NCI-H345 (cell line): ENCODE results near the gene MACF1.
"Not testable (repeated sequence)": the region's sequence is repeated elsewhere in the genome, so short reads cannot be mapped to it uniquely, and the experiment has no call there.

ENCODE experiments used
- DNase-seq: peaks from one replicate; lab custom pipeline; 2025; lab: John Stamatoyannopoulos, UW

Gene MACF1

DNA sequence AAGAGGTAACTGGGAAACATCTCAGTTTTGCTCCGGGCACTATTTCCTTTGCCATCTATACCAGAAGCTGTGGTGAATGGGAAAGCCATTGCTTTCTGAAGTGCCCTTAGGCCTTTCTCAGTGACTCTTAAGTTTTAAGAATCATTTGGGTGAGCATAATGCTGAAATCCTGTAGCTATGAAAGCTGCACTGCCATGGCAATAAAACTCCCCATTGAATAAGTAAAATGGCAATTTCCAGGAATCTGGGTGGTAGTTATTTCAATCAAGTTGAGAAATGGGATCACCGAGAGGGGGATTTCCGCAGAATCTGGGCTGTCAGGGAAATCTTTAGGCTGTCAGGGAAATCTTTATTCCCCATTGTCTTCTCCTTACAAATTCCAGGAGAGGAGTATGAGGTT is 26.8 kb upstream of the MACF1 start:
- no peak for DNase-seq

DNA sequence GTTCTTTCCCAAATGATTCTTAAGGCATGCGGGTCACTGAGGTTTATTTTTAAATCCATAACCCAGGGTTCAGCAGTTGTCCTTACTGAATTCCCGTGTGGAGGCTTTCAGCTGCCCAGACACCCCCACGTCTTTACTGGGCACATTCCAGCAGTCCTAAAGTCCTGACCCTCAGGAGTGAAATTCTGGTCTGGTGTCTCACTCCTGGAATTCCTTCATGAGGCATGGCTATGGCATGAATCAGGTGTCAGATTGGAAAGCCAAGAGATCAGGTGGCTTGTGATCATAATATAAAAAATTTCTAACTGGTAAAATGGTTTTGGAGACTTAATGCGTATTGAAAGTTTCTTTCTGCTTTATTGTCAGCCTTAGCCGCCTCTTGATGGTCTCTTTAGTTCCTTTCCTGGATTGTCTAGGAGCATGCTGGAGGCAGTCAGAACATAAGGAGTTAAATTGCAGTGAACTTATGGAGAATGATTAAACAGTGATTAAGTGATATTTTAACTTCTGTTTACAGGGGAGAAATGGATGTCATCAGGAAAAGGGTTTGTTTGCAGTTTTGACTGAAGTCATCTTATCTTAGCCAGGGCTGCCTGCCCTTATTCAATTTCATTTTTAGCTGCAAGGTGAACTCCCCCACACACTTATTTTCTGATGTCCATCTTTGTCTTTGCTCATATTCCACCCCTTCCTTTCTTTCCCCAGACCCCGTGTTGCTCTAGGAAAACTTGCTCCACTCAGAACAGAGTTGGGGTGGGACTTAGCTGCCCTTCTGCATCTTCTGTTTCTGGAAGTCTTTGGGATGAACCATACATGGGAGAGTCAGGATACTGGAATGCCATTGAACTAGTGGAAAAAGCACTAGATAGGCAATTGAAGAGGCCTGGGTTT is 25.7 kb upstream of the MACF1 start:
- DNase-seq = no peak

DNA sequence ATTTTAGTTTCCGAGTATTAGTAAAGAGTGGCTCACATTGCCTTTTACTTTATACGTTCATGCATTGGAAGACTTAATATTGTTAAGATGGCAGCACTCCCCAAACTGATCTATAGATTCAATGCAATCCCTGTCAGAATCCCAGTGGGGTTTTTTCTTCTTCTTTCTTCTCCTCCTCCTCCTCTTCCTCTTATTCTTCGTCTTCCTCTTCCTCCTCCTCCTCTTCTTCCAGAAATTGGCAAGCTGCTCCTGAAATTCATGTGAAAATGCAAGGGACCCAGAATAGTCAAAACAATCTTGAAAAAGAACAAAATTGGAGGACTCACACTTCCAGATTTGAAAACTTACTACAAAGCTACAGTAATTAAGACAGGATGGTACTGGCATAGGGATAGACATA is 23.2 kb upstream of the MACF1 start:
- no peak for DNase-seq

DNA sequence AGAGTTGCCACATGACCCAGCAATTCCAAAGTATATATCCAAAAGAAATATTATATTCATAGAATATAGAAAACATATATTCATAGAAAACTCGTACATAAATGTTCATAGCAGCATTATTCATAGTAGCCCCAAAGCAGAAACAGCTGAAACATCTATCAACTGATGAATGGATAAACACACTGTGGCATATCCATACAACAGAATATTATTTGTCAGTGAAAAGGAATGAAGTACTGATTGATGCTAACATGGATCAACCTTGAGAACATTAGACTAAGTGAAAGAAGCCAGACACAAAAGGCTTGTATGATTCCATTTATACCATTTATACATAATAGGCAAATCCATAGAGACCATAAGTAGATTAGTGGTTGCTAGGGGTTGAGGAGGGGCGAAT is 21.7 kb upstream of the MACF1 start:
- no peak for DNase-seq

DNA sequence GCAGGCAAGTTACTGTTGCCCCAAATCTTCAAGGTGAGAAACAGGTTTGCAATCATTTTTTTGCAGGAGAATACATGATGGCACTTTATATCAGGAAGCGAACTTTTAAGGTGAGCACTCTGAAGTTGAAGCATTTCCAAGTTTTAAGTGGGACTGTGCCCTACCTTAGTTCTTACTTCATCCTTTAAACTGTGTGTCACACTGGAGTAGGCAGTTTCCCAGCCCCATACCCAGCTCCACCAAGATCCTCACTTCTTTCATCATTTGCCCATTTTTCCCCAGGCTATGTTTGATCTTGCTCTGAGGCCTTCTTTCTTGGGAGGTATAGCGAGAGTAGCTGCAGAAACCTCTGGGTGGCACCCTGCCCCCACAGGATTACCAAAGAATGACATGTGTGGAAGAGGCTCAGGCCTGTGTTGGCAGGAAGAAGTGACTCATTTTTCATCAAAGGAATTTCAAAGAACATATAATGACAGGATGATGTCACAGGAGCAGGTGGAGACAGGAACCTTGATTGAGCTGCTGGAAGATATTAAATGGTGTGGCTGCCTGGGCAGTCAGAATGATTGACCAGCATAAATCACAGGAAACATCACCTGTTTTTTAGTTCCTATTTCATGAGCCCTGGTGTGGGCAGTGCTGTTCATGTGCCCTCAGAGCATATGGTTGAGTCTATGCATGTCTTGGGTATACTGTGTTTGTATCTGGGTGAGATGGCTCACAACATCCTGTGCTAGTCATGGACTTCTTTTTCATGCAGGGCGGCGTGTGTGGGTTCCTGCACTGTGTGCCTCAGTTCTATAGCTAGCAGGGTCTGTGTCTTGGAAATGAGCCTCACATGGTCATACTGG is 20.8 kb upstream of the MACF1 start:
- peak; percentile 38 for DNase-seq

DNA sequence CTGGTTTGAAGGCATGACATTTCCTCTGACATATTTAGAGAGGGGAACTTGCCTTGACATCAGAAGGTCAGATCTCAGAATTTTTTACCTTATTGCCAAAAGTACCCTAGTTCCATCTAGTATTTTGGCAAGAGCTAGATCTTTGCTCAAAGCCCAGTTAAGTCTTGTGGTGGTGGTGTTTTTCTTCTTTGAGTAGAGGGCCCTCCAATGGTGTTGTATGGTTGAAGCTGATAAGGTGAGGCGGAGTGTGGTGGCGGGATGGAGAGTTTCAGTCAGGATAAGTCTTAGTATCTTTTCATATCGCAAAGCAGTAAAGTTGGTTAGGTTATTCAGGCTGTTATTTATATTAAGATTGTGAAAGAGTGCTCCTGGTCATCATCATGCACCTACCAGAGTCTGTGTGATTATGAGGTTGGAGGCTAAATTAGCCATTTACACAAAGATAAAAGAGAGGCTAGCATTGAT is 20.1 kb upstream of the MACF1 start:
- no peak for DNase-seq

DNA sequence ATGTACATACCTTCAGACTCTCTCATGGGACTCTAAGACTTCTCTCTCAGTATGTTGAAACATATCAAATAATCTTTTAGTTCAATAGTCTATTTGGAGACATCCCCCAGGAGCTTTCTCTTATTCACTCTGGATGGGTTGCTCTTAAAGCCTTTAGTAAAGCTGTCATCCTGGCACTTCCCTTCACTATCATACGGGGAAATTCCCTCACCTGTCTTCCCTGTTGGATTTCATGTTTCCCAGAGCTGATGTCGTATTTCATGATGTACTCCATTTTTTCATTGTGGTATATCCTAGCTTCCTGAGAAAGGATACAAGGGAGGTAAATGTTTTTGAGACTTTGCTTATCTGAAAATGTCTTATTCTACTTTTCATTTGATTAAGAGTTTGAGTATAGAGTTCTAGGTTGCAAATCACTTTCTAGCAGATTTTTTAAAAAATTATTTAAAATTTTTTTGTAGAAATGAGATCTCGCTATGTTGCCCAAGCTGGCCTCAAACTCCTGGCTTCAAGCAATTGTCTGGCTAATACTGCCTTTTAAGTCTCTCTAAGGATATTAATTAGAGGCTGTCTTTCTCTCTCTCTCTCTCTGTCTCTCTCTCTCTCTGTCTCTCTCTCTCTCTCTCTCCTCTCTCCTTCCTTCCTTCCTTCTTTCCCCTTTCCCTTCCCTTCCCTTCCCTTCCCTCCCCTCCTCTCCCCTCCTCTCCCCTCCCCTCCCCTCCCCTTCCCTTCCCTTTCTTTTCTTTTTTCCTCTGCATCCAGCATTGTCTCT is 17.0 kb upstream of the MACF1 start:
- no peak for DNase-seq

DNA sequence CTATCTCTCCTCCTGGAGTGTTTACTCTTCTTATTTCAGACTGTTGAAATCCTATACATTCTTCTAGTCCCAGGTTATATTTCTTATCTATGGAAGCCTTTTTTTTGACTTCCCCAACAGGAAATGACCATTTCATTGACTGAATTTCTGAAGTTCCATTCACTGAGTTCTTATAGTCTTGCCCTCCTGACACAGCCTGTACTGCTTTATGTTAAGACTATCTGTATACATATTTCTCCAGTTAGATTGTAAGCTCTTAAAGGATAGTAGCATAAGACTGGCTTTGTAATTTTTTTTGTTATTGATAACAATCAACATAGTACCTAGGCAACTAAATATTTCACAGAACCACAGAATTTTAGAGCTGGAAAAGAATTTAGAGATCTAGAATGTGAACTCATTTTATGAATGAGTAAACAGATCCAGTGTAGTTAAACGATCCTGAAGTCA is 14.9 kb upstream of the MACF1 start:
- no peak for DNase-seq

DNA sequence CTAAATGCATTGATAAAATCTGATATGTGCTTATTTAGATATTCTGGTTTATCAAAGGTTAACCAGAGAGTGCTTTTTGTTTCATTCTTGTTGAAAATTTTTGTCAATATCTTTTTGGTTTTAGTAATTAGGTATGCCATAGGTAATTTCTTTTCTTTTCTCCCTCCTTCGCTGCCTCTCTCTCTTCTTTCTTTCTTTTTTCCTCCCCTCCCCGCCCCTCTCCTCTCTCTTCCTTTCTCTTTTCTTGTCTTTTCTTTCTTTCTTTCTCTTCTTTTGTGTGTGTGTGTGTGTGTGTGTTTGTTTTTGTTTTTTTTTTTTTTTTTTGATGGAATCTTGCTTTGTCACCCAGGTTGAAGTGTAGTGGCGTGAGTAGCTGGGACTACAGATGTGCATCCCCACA is 14.4 kb upstream of the MACF1 start:
- no peak for DNase-seq

DNA sequence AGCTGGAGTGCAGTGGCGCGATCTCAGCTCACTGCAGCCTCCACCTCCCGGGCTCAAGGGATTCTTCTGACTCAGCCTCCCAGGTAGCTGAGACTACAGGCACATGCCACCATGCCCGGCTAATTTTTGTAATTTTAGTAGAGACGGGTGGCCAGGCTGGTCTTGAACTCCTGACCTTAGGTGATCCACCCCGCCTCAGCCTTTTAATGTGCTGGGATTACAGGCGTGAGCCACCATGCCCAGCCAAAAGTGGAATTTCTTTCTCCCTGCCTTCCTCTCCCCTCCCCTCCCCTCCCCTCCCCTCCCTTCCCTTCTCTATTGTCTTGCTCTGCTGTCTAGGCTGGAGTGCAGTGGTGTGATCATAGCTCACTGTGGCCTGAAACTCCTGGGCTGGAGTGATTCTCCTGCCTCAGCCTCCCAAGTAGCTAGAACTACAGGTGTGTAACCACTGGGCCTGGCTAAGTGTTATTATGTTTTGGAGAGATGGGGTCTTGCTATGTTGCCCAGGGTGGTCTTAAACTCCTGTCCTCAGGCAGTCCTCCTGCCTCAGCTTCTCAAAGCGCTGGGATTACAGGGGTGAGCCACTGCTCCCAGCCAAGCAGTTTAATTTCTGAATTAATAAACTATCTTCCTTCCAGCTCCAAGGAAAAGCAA is 10.0 kb upstream of the MACF1 start:
- no peak for DNase-seq

DNA sequence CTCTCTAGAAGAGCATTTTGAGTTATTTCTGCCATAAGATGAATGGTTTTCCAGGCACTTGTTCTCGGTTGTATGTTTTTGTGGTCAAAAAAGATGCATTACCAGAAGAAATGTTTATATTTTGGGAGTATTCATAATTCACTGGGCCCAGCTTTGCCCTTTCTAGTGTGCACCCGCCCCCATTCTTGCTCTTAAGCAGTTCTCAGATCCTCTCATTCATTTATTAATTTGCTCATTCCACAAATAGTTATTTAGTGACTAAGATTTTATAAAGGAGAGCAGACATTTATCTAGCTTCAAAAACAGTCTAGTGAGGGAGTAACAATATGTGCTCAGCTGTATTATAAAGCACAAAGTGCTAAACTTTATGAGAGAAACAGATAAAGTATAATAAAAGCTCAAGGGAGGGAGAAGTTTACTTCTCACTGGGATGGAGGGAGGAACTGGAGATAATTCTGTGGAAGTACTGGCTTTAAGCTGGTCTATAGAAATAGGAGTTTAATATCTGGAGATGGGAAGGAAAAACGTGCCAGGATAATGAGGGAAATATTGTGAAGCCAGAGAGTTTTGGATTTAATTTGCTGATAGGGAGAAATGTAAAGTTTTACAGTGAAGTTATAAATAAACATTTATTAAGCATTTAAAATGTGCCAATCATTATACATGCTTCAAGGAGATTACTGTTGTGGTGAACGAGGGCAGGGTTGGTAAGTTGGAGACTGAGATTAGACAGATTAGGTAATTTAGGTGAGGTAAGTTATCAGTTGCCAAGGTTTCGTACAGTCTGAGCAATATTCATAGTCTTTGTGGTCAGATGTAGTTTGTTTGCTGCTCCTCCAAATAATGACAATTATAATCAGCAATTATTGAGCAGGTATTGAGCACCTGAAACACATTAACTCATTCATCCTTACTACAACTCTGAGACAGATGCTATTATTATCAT is 9.1 kb upstream of the MACF1 start:
- no peak for DNase-seq

DNA sequence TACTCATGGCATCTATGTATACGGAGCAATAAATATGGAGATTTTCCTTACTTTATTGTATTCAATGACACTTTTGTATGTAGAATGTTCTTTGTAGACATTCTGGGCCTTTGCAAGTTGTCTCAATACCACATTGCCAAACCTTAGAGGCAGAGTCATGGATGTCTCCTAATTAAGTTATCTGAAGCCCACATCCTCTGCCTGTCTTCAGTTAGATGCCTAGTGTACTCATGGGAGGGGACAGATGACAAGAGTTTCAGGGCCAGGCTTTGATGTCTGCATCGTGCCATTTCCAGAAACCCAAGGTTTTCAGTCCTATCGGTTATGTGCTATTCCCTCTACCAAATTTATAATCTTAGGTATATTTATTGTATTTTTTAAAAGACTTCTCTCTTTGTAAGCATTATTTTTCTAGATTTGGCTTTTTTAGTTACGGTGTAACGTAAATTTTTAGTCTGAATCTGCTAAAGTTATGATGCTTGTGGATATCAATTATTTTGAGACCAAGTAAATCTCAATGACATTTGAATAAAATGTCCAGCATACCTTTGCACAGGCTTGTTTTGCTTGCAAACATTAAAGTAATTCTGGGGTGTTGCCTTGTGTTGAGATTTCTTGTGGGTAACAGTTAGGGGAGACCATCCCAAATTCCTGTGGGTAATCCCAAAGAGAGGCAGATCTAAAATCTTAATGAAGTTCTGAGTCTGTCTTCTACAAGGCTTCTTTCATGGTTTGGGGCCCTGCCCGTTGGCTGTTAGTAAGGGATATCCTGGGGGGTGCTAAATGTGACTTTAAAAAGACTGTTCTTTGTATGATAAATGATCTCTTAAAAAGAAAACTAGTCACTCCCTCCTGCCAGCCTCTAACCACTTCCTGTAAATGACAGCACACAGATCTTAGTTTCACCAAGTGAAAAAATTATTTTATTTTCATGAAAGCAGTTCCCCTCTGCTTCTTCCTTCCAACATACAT is 8.0 kb upstream of the MACF1 start:
- no peak for DNase-seq

DNA sequence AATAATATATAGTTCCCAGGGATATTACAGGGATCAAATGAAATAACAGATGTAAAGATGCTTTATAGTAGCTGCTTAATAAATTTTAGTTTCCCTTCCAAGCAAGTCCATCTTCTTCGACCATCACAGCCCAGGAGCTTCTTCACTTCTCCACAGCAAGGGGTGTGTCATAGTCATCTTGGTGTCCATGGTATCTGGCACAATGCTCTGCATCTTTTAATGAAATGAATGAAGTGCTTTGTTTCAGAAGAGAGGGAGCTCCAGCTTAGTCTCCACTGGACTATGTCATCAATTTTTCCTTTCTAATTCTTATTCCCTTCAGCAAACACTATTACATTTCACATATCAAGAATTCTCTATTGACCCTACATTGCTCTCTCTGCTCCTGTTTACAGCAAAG is 4.9 kb upstream of the MACF1 start:
- no peak for DNase-seq

DNA sequence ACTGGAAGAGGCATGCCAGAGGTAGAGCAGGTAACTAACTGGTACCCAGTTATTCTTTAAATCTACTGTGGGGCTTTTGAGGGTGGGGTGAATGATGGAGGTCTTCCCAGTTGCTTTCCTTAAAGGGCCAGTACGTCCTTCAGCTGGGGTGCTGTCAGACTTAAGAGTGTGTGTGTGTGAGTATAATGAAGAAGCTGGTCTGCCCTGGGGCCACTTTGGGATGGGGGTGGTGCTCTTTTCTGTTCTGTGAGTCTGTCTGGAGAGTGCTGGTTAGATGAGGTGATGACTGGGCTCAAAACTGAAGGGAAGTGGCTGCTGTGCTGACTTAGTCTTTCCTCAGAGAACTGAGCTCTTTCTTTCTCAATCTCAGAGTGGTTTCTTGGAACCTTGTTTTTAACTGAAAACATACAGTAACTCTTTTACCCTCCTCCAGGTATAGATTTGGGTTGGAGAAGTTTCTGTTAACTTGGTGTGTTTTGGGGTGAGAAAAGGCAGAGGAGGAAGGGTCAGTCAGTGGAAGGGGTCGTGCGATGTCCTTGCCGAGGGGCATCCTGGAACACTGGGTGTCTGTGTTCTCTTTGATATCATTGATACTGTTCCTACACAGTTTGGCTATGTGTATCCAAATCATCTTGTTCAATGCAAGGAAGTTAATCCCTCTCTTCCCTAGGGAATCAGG is 746 bp downstream of the MACF1 start:
- no peak for DNase-seq

DNA sequence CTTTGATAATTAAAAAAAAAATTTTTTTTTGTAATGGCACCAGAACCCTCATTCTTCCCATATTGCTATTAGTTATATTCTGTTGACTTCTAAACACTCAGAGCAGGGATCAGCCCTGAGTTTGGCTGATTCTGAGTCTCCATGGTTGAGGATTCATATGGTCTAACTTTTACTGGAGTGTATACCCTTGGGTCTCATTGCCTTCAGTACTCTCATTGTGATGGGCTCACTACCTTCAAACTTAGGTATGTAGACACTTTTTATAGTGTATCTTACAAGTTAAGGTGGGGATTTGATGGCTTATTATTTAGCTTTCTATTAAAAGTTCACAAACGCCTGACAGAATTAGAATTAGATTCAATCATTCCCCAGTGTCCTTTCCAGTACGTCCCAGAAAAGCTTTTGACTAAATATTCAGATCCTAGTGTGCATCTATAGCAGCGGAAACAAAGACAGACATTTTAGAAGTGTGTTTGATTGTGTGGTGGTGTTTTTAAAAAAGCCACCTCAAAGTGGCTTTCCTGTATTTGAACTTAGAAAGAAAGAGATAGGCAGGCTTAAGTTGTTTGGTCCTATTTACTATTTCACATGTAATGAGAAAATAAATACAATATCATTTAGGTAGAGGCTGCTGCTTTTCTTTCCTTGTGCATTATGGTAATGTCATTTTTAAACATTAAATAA is 1.4 kb downstream of the MACF1 start:
- DNase-seq = no peak

DNA sequence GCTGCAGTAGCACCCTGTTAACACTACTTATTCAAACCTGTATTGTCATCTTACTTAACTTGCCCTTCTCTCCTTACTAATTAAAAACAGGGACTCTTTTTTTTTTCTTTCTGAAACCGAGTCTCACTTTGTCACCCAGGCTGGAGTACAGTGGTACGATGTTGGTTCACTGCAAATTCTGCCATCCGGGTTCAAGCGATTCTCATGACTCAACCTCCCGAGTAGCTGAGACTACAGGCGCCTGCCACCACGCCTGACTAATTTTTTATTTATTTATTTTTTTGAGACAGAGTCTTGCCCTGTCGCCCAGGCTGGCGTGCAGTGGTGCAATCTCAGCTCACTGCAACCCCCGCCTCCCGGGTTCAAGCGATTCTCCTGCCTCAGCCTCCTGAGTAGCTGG is 3.9 kb downstream of the MACF1 start:
- DNase-seq = not testable (repeated sequence)

DNA sequence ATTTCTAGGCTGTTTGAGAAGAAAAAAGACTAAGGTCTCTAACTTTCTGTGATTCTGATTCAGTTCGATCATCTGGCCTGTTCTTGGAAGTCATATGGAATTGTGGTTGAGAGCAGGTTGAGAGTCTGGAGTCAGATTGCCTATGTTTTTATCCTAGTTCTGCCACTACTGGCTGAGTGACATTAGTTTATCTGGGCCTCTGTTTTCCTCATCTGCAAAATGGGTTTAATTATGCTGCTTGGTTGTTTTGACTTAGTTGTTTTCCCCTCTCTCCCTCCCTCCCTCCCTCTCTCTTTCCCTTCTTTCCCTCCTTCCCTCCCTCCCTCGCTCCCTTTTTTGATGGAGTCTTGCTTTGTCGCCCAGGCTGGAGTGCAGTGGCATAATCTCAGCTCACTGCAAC is 6.2 kb downstream of the MACF1 start:
- DNase-seq = no peak

DNA sequence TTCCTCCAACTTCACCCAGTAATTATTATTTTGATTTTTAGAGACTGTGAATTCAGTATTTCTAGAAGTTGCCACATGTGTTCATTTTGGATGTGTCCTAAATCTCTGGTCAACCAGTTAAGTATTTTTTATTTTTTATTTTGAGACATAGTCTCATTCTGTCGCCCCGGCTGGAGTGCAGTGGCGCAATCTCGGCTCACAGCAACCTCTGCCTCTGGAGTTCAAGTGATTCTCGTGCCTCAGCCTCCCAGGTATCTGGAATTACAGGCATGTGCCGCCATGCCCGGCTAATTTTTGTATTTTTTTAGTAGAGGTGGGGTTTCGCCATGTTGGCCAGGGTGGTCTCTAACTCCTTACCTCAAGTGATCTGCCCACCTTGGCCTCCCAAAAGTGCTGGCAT is 8.0 kb downstream of the MACF1 start:
- DNase-seq = no peak
